Liver (tissue), 3 donors: Measurements from ENCODE around the gene CAMK2B.

Experiments
- CTCF ChIP-seq: fragments of 150-350 bp; IDR thresholded peaks from 2 replicates; pipeline ENCODE4 v1.5.1; 2017; ENCODE audit warnings: improper control_type of control experiment, low read depth, low read length; ENCODE audit not compliant: missing input control
- HNF4G ChIP-seq: IDR thresholded peaks from 2 replicates; pipeline ENCODE4 v1.6.1; 2016; ENCODE audit warnings: antibody characterized with exemption
- MAX ChIP-seq: IDR thresholded peaks from 2 replicates; pipeline ENCODE4 v1.6.1; 2016; ENCODE audit warnings: antibody characterized with exemption
- NR2F2 ChIP-seq: IDR thresholded peaks from 2 replicates; pipeline ENCODE4 v1.6.1; 2016; ENCODE audit warnings: antibody characterized with exemption
- RAD21 ChIP-seq, 2 donors: IDR thresholded peaks; 2 replicates each; pipeline ENCODE4 v1.6.1; 2016; ENCODE audit warnings: antibody characterized with exemption in 2 of 2, mild to moderate bottlenecking in 2 of 2
- TAF1 ChIP-seq: conservative IDR thresholded peaks from 2 replicates; pipeline ENCODE4 v1.6.1; 2016; ENCODE audit warnings: antibody characterized with exemption, mild to moderate bottlenecking
- YY1 ChIP-seq: IDR thresholded peaks from 2 replicates; pipeline ENCODE4 v1.6.1; 2016; ENCODE audit warnings: antibody characterized with exemption, mild to moderate bottlenecking
- TF ChIP-seq, protein P1 (sequence below): IDR thresholded peaks from 2 replicates; pipeline ENCODE4 v1.6.1; 2016; ENCODE audit warnings: antibody characterized with exemption, mild to moderate bottlenecking
- donor health status: healthy.
- donor health status: healthy.

- TF ChIP-seq TAF1 (no peak), RAD21 (IDR thresholded peaks at IDR 0.05) (no peak), CTCF (no peak), MAX (no peak), NR2F2 (no peak), HNF4G (no peak), YY1 (no peak)
- TF ChIP-seq, protein P1, sequence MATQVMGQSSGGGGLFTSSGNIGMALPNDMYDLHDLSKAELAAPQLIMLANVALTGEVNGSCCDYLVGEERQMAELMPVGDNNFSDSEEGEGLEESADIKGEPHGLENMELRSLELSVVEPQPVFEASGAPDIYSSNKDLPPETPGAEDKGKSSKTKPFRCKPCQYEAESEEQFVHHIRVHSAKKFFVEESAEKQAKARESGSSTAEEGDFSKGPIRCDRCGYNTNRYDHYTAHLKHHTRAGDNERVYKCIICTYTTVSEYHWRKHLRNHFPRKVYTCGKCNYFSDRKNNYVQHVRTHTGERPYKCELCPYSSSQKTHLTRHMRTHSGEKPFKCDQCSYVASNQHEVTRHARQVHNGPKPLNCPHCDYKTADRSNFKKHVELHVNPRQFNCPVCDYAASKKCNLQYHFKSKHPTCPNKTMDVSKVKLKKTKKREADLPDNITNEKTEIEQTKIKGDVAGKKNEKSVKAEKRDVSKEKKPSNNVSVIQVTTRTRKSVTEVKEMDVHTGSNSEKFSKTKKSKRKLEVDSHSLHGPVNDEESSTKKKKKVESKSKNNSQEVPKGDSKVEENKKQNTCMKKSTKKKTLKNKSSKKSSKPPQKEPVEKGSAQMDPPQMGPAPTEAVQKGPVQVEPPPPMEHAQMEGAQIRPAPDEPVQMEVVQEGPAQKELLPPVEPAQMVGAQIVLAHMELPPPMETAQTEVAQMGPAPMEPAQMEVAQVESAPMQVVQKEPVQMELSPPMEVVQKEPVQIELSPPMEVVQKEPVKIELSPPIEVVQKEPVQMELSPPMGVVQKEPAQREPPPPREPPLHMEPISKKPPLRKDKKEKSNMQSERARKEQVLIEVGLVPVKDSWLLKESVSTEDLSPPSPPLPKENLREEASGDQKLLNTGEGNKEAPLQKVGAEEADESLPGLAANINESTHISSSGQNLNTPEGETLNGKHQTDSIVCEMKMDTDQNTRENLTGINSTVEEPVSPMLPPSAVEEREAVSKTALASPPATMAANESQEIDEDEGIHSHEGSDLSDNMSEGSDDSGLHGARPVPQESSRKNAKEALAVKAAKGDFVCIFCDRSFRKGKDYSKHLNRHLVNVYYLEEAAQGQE = no peak
These were observed 38.5 kb downstream of the CAMK2B start for GRCh38 chr7:44286618-44287487.
